Measurements from ENCODE around the gene FBXL7. TPM values are rescaled to one million over a fixed set of nuclear protein-coding genes. Genes with fewer than 3 reads are reported as not detected.

FBXL7 gene
- total and polyA plus RNA-seq, 2 experiments from 2014 or later, result 4.5 to 15.2 TPM

- Mint-ChIP-seq H3K4me1 (0 out of 3 replicates have a peak, but pooled peaks cover 2% of the 10 kb centered on the region), H3K27ac (no peak overlapping the region), H3K9me3 (peaks cover 2% of the 10 kb centered on the region; the same call in 2 of the 3 replicates), H3K36me3 (ENCODE audit: low read depth) (no peaks in the 10 kb centered on the region), H3K27me3 (ENCODE audit: insufficient read depth, low read depth, poor library complexity) (no peaks in the 10 kb centered on the region), H3K4me3 (no peak overlapping the region)
- no peaks in the 10 kb centered on the region for H4K20me1 ChIP-seq (replicated peaks; ENCODE audit: insufficient read depth)
- peaks cover 16% of the 10 kb centered on the region for H3K79me2 ChIP-seq (replicated peaks; ENCODE audit: insufficient read depth)
- no peak for TF ChIP-seq POLR2AphosphoS5 (IDR thresholded peaks at IDR 0.05; ENCODE audit: low read depth)
- TF ChIP-seq STAT1 (IDR thresholded peaks at IDR 0.05; ENCODE audit: unreplicated experiment), result no peak
- no peak for TF ChIP-seq ZNF331 (CRISPR knock-in tag; IDR thresholded peaks at IDR 0.05; ENCODE audit: low read depth)
- no peak for TF ChIP-seq REST (IDR thresholded peaks at IDR 0.05; ENCODE audit: unreplicated experiment)
- TF ChIP-seq EZH2 (IDR thresholded peaks at IDR 0.05; ENCODE audit: low read depth, unreplicated experiment), result no peak
- TF ChIP-seq JUNB (IDR thresholded peaks at IDR 0.05; ENCODE audit: unreplicated experiment), result no peak
- TF ChIP-seq ETS1 (IDR thresholded peaks at IDR 0.05), result no peak
- TF ChIP-seq NANOG (IDR thresholded peaks at IDR 0.05; ENCODE audit: borderline replicate concordance), result no peak
- no peak for TF ChIP-seq ZNF462 (CRISPR knock-in tag; IDR thresholded peaks at IDR 0.05)
- TF ChIP-seq ZNF114 (CRISPR knock-in tag; IDR thresholded peaks at IDR 0.05), result no peak
- TF ChIP-seq CTCF (conservative IDR thresholded peaks at IDR 0.05; ENCODE audit: low read depth in 2 of 2), result no peak
- TF ChIP-seq CREB1 (CRISPR knock-in tag; IDR thresholded peaks at IDR 0.05; ENCODE audit: low read depth), result no peak
- TF ChIP-seq EZH2phosphoT487 (IDR thresholded peaks at IDR 0.05; ENCODE audit: unreplicated experiment), result no peak
- no peak overlapping the region for H3K27ac ChIP-seq (ENCODE audit: low read depth)
- no peak for DNase-seq (ENCODE audit: low spot score)
- no peaks in the 10 kb centered on the region for H3K27me3 ChIP-seq (ENCODE audit: insufficient read depth)
- H3K4me1 ChIP-seq (ENCODE audit: insufficient read depth), result peaks cover 6% of the 10 kb centered on the region; the same call in 1 of the 2 replicates
- no peak for ATAC-seq
- H3K36me3 ChIP-seq (ENCODE audit: insufficient read depth), result no peaks in the 10 kb centered on the region
- H2AFZ ChIP-seq, result no peak overlapping the region
- H3K4me2 ChIP-seq, result no peak overlapping the region
- no peaks in the 10 kb centered on the region for H3K9me2 ChIP-seq (ENCODE audit: insufficient read depth)
- no peak overlapping the region for H3K4me3 ChIP-seq
- no peaks in the 10 kb centered on the region for H3F3A ChIP-seq (replicated peaks; ENCODE audit: low read depth)
Measured at GRCh38 chr5:15635289-15635616, 135.3 kb downstream of the FBXL7 start.
